LNCaP clone FGC (cell line): ENCODE data around the gene ZER1.

Source experiments
- DNase-seq: peaks from one replicate; pipeline ENCODE4 v3.0.0-alpha.2; 2011; ENCODE audit warnings: low read depth
- H3K4me3 ChIP-seq: 2 replicates; pipeline ENCODE4 v1.5.1; 2011; ENCODE audit warnings: mild to moderate bottlenecking, low read depth, low read length, control low read depth
- TF ChIP-seq, protein P1 (sequence below): IDR thresholded peaks from 2 replicates; pipeline ENCODE4 v1.5.1; 2012; ENCODE audit warnings: mild to moderate bottlenecking; ENCODE audit not compliant: control insufficient read depth, insufficient read depth; ENCODE audit errors: extremely low read depth

ZER1 gene

DNA sequence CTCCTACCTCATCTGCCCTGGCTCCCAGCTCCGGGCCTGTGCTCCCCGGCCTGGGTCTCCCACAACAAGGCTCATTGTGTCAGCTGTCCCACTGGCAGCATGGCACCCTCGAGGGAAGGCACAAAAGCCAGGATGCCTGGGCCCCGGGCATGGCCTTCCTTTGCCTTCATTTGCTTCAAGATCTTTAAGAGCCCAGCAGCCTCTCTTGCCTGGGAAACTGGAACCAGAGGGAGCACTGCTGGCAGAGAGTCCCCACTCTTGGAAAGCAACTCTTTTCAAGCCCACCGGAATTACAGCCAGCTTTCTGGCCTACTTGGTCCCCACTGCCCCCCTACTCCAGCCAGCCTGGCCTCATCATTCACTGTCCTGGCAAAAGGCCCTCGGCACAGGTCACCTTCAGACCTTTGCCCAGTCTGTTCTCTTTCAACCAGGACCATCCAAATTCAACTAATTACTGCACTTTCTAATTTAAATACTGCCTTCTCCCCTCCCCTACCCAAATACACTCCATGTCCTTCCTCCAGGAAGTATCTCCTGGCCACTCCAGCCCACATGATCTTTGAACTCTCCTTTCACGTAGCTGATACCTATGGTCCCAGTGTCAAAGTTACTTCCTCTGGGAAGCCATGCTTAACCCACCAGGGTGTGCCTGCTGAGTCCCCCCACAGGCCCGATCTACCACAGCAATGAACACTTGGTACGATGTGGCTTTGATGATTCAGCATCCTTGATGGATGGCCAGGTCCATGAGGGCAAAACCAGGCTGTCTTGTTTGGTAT, 8.9 kb downstream of the ZER1 start:
- TF ChIP-seq, protein P1, sequence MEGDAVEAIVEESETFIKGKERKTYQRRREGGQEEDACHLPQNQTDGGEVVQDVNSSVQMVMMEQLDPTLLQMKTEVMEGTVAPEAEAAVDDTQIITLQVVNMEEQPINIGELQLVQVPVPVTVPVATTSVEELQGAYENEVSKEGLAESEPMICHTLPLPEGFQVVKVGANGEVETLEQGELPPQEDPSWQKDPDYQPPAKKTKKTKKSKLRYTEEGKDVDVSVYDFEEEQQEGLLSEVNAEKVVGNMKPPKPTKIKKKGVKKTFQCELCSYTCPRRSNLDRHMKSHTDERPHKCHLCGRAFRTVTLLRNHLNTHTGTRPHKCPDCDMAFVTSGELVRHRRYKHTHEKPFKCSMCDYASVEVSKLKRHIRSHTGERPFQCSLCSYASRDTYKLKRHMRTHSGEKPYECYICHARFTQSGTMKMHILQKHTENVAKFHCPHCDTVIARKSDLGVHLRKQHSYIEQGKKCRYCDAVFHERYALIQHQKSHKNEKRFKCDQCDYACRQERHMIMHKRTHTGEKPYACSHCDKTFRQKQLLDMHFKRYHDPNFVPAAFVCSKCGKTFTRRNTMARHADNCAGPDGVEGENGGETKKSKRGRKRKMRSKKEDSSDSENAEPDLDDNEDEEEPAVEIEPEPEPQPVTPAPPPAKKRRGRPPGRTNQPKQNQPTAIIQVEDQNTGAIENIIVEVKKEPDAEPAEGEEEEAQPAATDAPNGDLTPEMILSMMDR = no peak
- DNase-seq = no peak
- H3K4me3 ChIP-seq = no peak overlapping the region

DNA sequence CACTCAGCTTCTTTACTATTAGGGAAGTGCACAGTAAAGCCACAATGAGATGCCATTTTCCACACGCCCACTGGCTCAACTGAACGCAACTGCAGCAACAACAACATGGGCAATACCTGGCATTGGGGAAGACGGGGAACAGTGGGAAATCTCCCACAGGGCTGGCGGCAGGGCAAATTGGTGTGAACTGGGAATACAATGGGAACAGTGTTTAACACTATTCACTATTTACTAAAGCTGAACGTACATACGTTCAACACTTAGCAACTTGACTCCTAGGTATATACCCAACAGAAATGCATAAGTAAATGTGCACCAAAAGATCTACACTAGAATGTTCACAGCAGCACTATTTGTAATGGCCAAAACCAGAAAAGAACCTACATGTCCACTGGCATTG, 14.1 kb downstream of the ZER1 start:
- DNase-seq = no peak
- TF ChIP-seq, protein P1 = no peak

DNA sequence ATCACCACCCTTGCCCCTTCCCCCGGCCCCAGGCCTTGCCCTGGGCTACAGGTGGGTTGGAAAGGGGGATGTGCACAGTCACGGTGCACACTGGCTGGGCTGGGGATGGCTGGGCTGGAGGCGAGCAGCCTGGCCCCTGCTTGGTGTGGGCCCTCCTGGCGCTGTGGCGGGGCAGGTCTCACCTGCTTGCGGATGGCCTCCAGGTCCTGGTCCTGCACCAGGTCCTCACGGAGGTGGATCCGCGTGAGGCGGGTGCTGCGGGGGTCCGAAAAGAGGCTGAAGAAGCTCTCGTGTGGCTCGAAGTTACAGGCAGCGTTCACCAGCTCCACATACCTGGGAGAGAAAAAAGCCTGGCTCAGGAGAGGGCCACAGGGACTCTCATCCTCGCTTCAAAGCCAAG, 18.1 kb downstream of the ZER1 start:
- no peak overlapping the region for H3K4me3 ChIP-seq
- DNase-seq = no peak
- TF ChIP-seq, protein P1 = no peak

More for the DNA sequence above, 14.1 kb downstream of the ZER1 start:
- H3K4me3 ChIP-seq = no peak overlapping the region

DNA sequence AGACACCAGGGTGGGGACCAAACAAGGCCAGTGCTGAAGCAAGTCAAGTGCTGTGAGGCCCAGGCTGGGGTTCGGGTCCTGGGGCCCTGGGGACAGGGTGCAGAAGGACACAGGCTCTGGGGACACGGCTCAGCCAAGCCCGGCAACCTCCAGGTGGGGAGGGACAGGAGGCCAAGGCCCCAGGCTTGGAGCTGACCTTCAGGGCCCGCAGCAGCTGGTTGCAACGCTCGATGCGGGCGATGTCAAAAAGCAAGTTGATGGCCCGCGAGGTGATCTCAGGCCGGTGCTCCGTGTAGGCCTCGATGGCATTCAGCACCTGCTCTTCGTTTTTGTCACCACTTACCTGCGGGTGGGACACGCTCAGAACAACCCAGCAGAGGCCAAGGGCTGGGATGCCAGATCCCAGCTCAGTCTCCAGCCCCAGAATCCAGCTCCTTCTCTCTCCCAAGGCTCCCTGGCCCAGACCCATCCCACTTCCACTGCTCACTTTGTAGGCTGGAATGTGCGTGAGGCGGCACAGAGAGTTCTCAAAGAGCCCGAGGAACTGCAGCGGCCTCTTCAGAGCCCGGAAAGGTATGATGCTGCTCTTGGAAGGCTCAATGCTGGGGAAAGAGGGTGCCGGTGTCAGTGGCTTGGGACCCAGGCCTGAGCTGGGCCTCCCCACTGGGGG, 20.7 kb downstream of the ZER1 start:
- TF ChIP-seq, protein P1 = no peak
- no peak overlapping the region for H3K4me3 ChIP-seq
- DNase-seq = no peak

DNA sequence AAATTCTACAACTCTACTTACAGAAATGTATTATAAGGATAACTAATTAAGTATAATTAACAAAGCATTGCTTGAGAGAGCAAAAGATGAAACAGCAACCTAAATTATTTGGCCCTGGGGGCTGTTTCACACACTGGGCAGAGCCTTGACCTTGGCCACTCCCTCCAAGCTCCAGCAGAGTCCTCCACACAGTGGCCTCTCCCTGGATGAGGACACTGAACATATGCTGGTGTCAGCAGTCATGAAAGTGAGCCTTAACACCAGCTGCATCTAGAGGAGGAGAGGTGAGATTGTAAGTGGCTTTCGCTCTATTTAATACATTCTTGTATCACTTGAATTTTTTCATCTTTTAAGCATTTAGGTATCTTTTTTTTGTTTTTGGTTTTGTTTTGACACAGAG, 24.5 kb downstream of the ZER1 start:
- H3K4me3 ChIP-seq = no peak overlapping the region
- TF ChIP-seq, protein P1 = no peak
- DNase-seq = no peak

DNA sequence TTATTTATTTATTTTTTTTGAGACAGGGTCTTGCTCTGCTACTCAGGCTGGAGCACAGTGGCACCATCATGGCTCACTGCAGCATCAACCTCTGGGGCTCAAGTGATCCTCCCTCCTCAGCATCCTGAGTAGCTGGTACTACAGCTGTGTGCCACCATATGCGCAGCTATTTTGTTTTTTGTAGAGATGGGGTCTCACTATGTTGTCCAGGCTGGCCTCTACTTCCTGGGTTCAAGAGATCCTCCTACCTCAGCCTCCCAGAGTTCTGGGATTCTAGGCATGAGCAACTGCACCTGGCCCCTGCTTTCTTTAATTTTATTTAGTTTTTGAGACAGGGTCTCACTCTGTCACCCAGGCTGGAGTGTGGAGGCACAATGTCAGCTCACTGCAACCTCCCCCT, 28.3 kb downstream of the ZER1 start:
- TF ChIP-seq, protein P1 = no peak
- no peak for DNase-seq
- no peak overlapping the region for H3K4me3 ChIP-seq
